Mucosa of descending colon (tissue), 3 donors: ENCODE results near the gene DLX1. TPM values are rescaled to one million over a fixed set of nuclear protein-coding genes. Genes with fewer than 3 reads are reported as not detected.

Source experiments
- ATAC-seq: fragments of 200-7000 bp; cut with Tn5 transposase; one replicate; pipeline ENCODE4 v1.9.1; 2020; ENCODE audit warnings: mild to moderate bottlenecking, moderate library complexity
- DNase-seq, 3 donors: peaks; one replicate each; pipeline ENCODE4 v3.0.0-alpha.2; 2020
- H3K36me3 ChIP-seq: fragments of 200-600 bp; one replicate; pipeline ENCODE4 v1.8.0; 2021; ENCODE audit warnings: low read depth, mild to moderate bottlenecking
- H3K4me1 ChIP-seq: fragments of 200-600 bp; one replicate; pipeline ENCODE4 v1.8.0; 2021; ENCODE audit warnings: low read depth, mild to moderate bottlenecking
- H3K4me3 ChIP-seq: fragments of 200-600 bp; one replicate; pipeline ENCODE4 v1.8.0; 2021; ENCODE audit warnings: mild to moderate bottlenecking
- H3K9me3 ChIP-seq: fragments of 200-600 bp; one replicate; pipeline ENCODE4 v1.8.0; 2021; ENCODE audit warnings: mild to moderate bottlenecking
- CTCF ChIP-seq: fragments of 200-600 bp; IDR thresholded peaks from one replicate; pipeline ENCODE4 v1.8.0; 2022; ENCODE audit warnings: antibody characterized with exemption, mild to moderate bottlenecking
- intact Hi-C, 2 donors: fragments of 100-400 bp; cut with DNase I in 1 of 2; cut with micrococcal nuclease in 1 of 2; formaldehyde crosslinking; loops; one replicate each; pipeline versions ENCODE4 v1.11.0 to v1.11.1; 2022; cut with DNase I, micrococcal nuclease
- long read RNA-seq, 2 donors: library from polyadenylated mRNA; unstranded; transcript quantifications; one replicate each; pipeline ENCODE4 v2.0.0, GENCODE V29; 2019 to 2021
- total RNA-seq, 3 donors: library from RNA; stranded (reverse); fragmentation: NEBNext Ultra II Directional in 2 of 3; extraction: Animal tissue kit (Norgen Biotek cat#: 25700) in 2 of 3; gene quantifications; one replicate each; pipeline versions ENCODE4 v1.2.1 to v1.2.4, GENCODE V29; 2021 to 2023
- donor health status: DM: no; HTN: no; CAD: no; lungs with moderate emphysema.
- donor health status: DM: no; HTN: no; CAD: no.
- donor health status: DM: no; HTN: yes; CAD: no.

The DLX1 gene
- under 1 TPM; 0.14 to 0.79 (median 0.58) TPM for total RNA-seq
- long read RNA-seq, donor 1, partial matches to known transcripts: 0 of 2 reads
- long read RNA-seq, donor 1, other reads (novel, unspliced or antisense): 1 of 2 reads
- long read RNA-seq, donor 2: 0 reads

- DNase-seq (peak in 1 of 3 donors; percentile 32), ATAC-seq (peak; percentile 8)
- Histone ChIP-seq H3K36me3 (no peaks in the 10 kb centered on the region), H3K4me1 (peaks cover 30% of the 10 kb centered on the region), H3K9me3 (no peaks in the 10 kb centered on the region), H3K4me3 (no peak within 1 kb of the TSS)
- intact Hi-C loops: no loop called here
- no peak for TF ChIP-seq CTCF
Observed at GRCh38 chr2:172085460-172086159, at the start of gene DLX1. Gene DLX1 (plus strand): TSS chr2:172085507. CDS start chr2:172085678, 171 bp downstream.

GRCh38 chr2:172038121-172038520, 47.2 kb upstream of the DLX1 start:
- no peak for DNase-seq
- Histone ChIP-seq H3K36me3 (no peaks in the 10 kb centered on the region), H3K4me3 (no peak overlapping the region), H3K4me1 (no peaks in the 10 kb centered on the region), H3K9me3 (no peaks in the 10 kb centered on the region)
- intact Hi-C loops: no loop called here
- no peak for TF ChIP-seq CTCF
- ATAC-seq: no peak

- no peaks in the 10 kb centered on the region for H3K4me1 ChIP-seq
- no peaks in the 10 kb centered on the region for H3K36me3 ChIP-seq
- no peak for TF ChIP-seq CTCF
- intact Hi-C loops: no loop called here
- H3K9me3 ChIP-seq: no peaks in the 10 kb centered on the region
- no peak overlapping the region for H3K4me3 ChIP-seq
- ATAC-seq (no peak), DNase-seq (no peak)
Observed at GRCh38 chr2:172038604-172039003, 46.7 kb upstream of the DLX1 start.

- H3K9me3 ChIP-seq: no peaks in the 10 kb centered on the region
- DNase-seq (no peak), ATAC-seq (no peak)
- intact Hi-C loops: no loop called here
- no peaks in the 10 kb centered on the region for H3K36me3 ChIP-seq
- H3K4me1 ChIP-seq: no peaks in the 10 kb centered on the region
- no peak for TF ChIP-seq CTCF
- H3K4me3 ChIP-seq: no peak overlapping the region
Observed at GRCh38 chr2:172039011-172039704, 46.1 kb upstream of the DLX1 start.

GRCh38 chr2:172040311-172040710, 45.0 kb upstream of the DLX1 start:
- intact Hi-C loops: no loop called here
- H3K36me3 ChIP-seq: no peaks in the 10 kb centered on the region
- TF ChIP-seq CTCF: no peak
- no peak overlapping the region for H3K4me3 ChIP-seq
- no peak for ATAC-seq
- H3K4me1 ChIP-seq: no peaks in the 10 kb centered on the region
- DNase-seq: no peak
- H3K9me3 ChIP-seq: no peaks in the 10 kb centered on the region
